ENCODE data around the gene CCDC171. TPM values are rescaled to one million over a fixed set of nuclear protein-coding genes. Genes with fewer than 3 reads are reported as not detected.

The CCDC171 gene
- total RNA-seq, 2 donors from 2014 or later = 0.90 to 1.4 TPM

GRCh38 chr9:16000811-16001210, 448.0 kb downstream of the CCDC171 start:
- Histone ChIP-seq H3K36me3 (no peaks in the 10 kb centered on the region), H3K4me3 (no peak overlapping the region), H3K9me3 (no peaks in the 10 kb centered on the region), H3K4me1 (no peaks in the 10 kb centered on the region), H3K27ac (no peak overlapping the region), H3K27me3 (no peaks in the 10 kb centered on the region)
- no peak for TF ChIP-seq CTCF (IDR thresholded peaks at IDR 0.05)
- no peak for DNase-seq (ENCODE audit: low spot score)

GRCh38 chr9:16001856-16002255, 449.0 kb downstream of the CCDC171 start:
- no peak for DNase-seq (ENCODE audit: low spot score)
- no peaks in the 10 kb centered on the region for H3K9me3 ChIP-seq
- no peak for TF ChIP-seq CTCF (IDR thresholded peaks at IDR 0.05)
- no peaks in the 10 kb centered on the region for H3K4me1 ChIP-seq
- H3K27me3 ChIP-seq = no peaks in the 10 kb centered on the region
- H3K27ac ChIP-seq = no peak overlapping the region
- no peaks in the 10 kb centered on the region for H3K36me3 ChIP-seq
- no peak overlapping the region for H3K4me3 ChIP-seq

GRCh38 chr9:16002816-16003215, 450.0 kb downstream of the CCDC171 start:
- H3K4me3 ChIP-seq = no peak overlapping the region
- no peak for DNase-seq (ENCODE audit: low spot score)
- no peak overlapping the region for H3K27ac ChIP-seq
- H3K9me3 ChIP-seq = no peaks in the 10 kb centered on the region
- no peaks in the 10 kb centered on the region for H3K4me1 ChIP-seq
- no peaks in the 10 kb centered on the region for H3K27me3 ChIP-seq
- H3K36me3 ChIP-seq = no peaks in the 10 kb centered on the region
- no peak for TF ChIP-seq CTCF (IDR thresholded peaks at IDR 0.05)

GRCh38 chr9:16003785-16004184, 450.9 kb downstream of the CCDC171 start:
- Histone ChIP-seq H3K27ac (no peak overlapping the region), H3K9me3 (no peaks in the 10 kb centered on the region), H3K36me3 (no peaks in the 10 kb centered on the region), H3K27me3 (no peaks in the 10 kb centered on the region), H3K4me1 (no peaks in the 10 kb centered on the region), H3K4me3 (no peak overlapping the region)
- TF ChIP-seq CTCF (IDR thresholded peaks at IDR 0.05) = no peak
- DNase-seq (ENCODE audit: low spot score) = no peak

GRCh38 chr9:16004613-16005012, 451.8 kb downstream of the CCDC171 start:
- Histone ChIP-seq H3K27me3 (no peaks in the 10 kb centered on the region), H3K4me3 (no peak overlapping the region), H3K4me1 (no peaks in the 10 kb centered on the region), H3K36me3 (no peaks in the 10 kb centered on the region), H3K27ac (no peak overlapping the region), H3K9me3 (no peaks in the 10 kb centered on the region)
- DNase-seq (ENCODE audit: low spot score) = no peak
- TF ChIP-seq CTCF (IDR thresholded peaks at IDR 0.05) = no peak

- no peak for TF ChIP-seq CTCF (IDR thresholded peaks at IDR 0.05)
- Histone ChIP-seq H3K9me3 (no peaks in the 10 kb centered on the region), H3K36me3 (no peaks in the 10 kb centered on the region), H3K4me3 (no peak overlapping the region), H3K27ac (no peak overlapping the region), H3K4me1 (no peaks in the 10 kb centered on the region), H3K27me3 (no peaks in the 10 kb centered on the region)
- no peak for DNase-seq (ENCODE audit: low spot score)
Measured at GRCh38 chr9:16010221-16010620, 457.4 kb downstream of the CCDC171 start.

All from right atrium auricular region (tissue), 2 donors.